IPS-18a (cell line): ENCODE measurements around the gene TMEM33.

Source experiments
- H3K27ac ChIP-seq: one replicate; pipeline ENCODE4 v1.5.1; 2013; ENCODE audit warnings: low read length
- H3K27me3 ChIP-seq: one replicate; pipeline ENCODE4 v1.6.1; 2013; ENCODE audit warnings: mild to moderate bottlenecking, low read length; ENCODE audit not compliant: control insufficient read depth, insufficient read depth
- H3K36me3 ChIP-seq: one replicate; pipeline ENCODE4 v1.6.1; 2013; ENCODE audit warnings: low read depth, low read length; ENCODE audit not compliant: control insufficient read depth
- H3K4me1 ChIP-seq: one replicate; pipeline ENCODE4 v1.6.1; 2013; ENCODE audit warnings: low read depth, low read length; ENCODE audit not compliant: control insufficient read depth
- H3K4me3 ChIP-seq: one replicate; pipeline ENCODE4 v1.5.1; 2013; ENCODE audit warnings: low read length
- H3K9ac ChIP-seq: one replicate; pipeline ENCODE4 v1.6.1; 2013; ENCODE audit warnings: mild to moderate bottlenecking, low read length, moderate library complexity
- H3K9me3 ChIP-seq: one replicate; pipeline ENCODE4 v1.6.1; 2013; ENCODE audit warnings: low read depth, low read length; ENCODE audit not compliant: control insufficient read depth

TMEM33 gene

GRCh38 chr4:42008011-42008786 lies 73.0 kb downstream of the TMEM33 start:
- Histone ChIP-seq H3K9me3 (no peaks in the 10 kb centered on the region), H3K4me1 (no peaks in the 10 kb centered on the region), H3K9ac (no peak overlapping the region), H3K27ac (no peak overlapping the region), H3K27me3 (no peaks in the 10 kb centered on the region), H3K36me3 (peaks cover 9% of the 10 kb centered on the region), H3K4me3 (no peak overlapping the region)
